HG03066 (cell line): ENCODE results near the gene EIF2S2.

Experiments used
- ATAC-seq: cut with Tn5 transposase; IDR thresholded peaks from one replicate; pipeline ENCODE4 v1.9.1; 2021; ENCODE audit warnings: low read depth; ENCODE audit not compliant: unreplicated experiment

The EIF2S2 gene

DNA sequence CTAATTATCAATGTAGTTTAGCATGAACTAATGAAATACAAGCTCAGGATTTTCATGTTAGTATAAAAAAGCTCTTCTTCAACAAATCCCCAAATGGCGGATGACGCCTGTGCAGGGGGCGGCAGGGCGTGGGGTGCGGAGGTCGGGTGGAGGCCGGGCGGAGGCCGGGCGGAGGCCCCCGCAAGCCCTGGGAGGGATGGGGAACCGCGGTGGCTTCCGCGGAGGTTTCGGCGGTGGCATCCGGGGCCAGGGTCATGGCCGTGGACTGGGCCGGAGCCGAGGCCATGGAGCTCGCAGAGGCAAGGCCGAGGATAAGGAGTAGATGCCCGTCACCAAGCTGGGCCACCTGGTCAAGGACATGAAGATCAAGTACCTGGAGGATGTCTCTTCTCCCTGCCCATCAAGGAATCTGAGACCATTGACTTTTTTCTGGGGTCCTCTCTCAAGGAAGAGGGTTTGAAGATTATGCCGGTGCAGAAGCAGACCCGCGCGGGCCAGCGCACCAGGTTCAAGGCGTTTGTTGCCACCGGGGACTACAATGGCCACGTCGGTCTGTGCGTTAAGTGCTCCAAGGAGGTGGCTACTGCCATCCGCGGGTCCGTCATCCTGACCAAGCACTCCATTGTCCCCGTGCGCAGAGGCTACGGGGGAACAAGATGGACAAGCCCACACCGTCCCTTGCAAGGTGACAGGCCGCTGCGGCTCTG is 10.4 kb upstream of the EIF2S2 start:
- no peak for ATAC-seq

DNA sequence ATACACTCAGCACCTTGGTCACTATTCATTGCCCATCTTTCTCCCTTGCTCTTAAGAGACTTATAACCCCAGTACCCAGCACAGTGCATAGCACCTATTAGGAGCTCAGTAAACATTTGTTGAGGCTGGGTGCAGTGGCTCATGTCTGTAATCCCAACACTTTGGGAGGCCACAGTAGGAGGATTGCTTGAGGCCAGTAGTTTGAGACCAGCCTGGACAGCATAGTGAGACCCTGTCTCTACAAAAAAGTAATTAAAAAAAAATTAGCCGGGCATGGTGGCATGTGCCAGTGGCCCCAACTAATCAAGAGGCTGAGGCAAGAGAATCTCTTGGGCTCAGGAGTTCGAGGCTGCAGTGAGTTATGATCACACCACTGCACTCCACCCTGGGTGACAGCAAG is 8.2 kb upstream of the EIF2S2 start:
- no peak for ATAC-seq

- ATAC-seq: no peak
Measured at GRCh38 chr20:34115232-34115631, 3.2 kb upstream of the EIF2S2 start.

DNA sequence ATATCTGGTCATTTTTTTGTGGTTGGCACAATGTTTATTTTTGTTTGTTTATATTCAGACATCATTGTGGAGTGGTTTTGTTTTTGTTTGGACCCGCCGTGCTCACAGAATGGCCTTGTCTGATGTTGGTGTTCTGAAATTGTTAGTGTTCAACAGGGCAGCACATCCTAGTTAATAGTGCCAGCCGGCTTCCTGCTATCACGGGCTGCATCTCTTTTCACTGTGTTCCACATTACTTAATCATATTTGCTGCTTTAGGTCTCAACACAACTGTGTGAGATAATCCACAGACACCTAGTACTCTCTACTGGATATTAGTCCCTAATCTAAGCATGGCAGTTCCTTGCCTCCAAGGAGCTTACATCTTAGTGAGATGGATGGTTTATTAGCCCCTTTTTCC is 2.8 kb upstream of the EIF2S2 start:
- no peak for ATAC-seq

GRCh38 chr20:34112600-34113101 is 608 bp upstream of the EIF2S2 start:
- ATAC-seq: no peak

- ATAC-seq: no peak
Measured at GRCh38 chr20:34110745-34111641, 1.1 kb downstream of the EIF2S2 start.

- ATAC-seq: no peak
Measured at GRCh38 chr20:34110025-34110744, 1.9 kb downstream of the EIF2S2 start.

DNA sequence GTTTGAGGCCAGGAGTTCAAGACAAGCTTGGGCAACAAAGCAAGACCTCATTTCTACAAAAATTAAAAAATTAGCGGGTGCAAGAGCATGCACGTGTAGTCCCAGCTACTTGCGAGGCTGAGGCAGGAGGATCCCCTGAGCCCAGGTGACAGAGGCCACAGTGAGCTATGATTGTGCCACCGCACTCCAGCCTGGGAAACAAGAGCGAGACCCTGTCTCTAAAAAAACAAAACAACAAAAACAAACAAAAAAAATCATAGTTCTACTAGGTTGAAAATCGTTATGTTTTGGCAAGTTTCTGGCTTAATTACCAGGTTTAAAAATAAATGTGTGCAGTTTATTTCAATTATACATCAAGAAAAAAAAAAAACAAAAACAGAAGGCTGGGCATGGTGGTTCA is 2.6 kb downstream of the EIF2S2 start:
- ATAC-seq: no peak

DNA sequence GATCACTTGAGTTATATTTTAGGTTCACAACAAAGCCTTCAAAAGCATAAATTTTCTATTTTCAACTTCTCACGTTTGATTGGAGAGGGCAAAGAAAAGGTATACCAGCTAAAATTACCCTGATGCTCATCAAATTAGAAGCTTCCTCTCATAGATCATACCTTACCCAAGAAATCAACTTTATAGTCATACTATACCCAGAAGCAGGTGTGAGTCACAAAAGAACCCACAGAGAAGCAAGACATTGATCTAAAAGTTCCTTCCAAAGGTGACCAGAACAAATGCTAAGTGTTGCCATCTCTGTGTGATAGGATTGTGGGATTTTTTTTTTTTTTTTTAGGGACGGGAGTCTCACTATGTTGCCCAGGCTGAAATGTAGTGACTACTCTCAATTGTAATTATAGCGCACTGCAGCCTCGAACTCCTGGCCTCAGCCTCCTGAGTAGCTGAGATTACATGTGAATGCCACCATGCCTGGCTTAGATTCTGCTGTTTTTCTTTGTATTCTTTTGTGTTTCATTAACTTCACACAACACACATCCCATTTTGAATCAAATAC is 3.3 kb downstream of the EIF2S2 start:
- no peak for ATAC-seq

GRCh38 chr20:34105978-34106675 is 5.9 kb downstream of the EIF2S2 start:
- no peak for ATAC-seq

DNA sequence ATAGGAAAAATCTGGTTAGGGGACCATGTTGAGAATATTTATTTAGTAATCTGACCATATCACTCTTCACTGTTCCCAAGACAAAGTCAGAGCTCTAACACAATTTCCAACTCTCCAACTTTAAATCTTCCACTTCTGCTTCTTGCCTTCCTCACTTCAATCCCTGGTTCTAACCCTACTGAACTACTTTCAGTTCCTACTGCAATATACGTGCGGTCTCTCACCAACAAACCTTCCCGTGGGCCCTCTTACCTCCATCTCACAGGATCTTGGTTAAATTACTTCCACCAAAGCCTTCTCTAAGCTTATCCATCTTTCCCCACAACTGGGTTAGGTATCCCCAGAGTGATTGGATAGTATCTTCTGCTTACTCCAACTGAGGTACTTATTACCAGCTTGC is 8.0 kb downstream of the EIF2S2 start:
- no peak for ATAC-seq

GRCh38 chr20:34102342-34102741 is 9.7 kb downstream of the EIF2S2 start:
- ATAC-seq: no peak

GRCh38 chr20:34100576-34100975 is 11.5 kb downstream of the EIF2S2 start:
- no peak for ATAC-seq

- ATAC-seq: no peak
Measured at GRCh38 chr20:34099675-34100074, 12.4 kb downstream of the EIF2S2 start.

DNA sequence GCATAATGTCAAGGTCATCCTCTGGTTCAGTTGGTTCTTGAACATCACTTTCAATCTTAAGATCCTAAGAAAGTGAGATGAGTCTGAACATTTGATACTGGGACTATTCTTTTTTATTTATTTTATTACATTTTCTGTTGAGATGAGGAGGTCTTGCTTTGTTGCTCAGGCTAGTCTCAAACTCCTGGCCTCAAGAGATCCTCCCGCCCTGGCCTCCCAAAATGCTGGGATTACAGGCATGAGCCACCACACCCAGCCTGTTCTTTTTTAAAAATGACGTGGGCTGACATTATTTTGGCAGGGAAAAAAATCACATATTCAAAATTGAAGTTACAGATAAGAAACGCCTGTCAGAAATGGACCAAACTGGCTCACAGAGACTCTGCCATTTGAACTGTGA is 13.5 kb downstream of the EIF2S2 start:
- no peak for ATAC-seq

DNA sequence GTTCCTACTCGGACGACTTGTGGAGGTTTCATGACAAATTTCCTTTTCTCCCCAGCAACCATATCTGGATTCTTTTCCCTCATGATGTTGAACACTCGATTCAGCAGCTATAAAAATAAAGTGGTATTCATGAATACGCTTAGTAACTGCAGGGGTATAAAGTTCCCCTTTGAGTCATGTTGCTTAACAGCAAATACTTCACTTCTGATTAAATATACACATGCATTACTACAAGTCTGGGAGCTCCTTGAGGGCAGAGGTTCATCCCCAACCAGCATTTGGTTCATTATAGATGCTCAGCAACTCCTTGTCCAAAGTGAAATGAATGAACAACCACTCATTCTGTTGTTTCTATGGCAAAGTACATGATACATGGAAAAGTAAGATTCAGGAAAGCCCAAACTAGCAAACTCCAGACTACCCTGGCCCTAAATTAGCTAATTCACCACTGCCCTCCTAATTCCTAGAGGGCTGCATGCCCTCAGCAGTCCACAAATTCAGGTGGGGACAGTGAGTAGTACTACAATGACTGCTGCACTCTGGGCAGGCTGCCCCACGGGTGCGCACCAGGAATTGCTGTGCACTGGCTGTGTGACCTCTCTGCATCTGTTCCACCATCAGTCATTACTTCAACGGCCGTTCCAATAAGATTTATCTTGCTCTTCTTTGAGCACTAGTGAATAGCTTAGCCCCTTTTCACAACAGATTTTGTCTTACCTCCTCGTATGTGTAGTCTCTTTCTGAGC is 15.2 kb downstream of the EIF2S2 start:
- no peak for ATAC-seq

GRCh38 chr20:34095825-34096224 is 16.2 kb downstream of the EIF2S2 start:
- ATAC-seq: no peak

DNA sequence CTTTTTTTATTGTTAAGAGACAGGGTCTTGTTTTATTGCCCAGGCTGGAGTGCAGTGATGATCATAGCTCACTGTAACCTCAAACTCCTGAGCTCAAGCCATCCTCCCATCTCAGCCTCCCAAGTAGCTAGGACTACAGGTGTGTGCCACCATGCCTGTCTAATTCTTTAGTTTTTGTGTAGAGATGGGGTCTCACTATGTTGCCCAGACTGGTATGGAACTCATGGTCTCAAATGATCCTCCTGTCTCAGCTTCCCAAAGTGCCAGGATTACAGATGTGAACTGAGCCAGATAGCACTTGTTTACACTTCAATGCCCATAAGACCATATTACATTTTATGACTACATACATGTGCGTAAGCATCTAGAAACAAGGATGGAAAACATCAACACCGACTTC is 18.1 kb downstream of the EIF2S2 start:
- ATAC-seq: no peak

DNA sequence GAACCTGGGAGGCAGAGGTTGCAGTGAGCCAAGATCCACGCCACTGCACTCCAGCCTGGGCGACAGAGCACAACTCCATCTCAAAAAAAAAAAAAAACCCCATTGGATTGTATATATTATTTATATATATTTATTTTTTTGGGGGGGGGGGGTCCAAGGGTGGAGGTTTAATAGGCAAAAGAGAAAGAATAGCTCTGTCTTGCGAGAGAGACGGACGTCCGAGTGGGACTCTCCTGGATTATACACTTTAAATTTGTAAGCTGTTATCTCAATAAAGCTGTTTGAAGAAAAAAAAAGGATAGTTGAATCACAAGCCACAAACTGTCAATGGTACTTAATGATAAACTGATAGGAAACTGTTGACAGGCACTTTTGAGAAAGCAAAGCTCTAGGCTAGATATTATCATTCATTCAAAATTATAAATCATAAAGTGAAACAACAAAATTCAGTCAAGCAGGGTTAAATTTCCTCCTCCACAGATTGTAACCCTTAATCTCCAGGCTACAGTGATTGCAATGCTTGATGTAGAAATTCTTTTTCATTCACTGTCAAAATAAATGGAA is 20.3 kb downstream of the EIF2S2 start:
- no peak for ATAC-seq
